HepG2 (cell line): ENCODE results near the gene HBA1. TPM values are rescaled to one million over a fixed set of nuclear protein-coding genes. Genes with fewer than 3 reads are reported as not detected.

Source experiments
- ASH2L ChIP-seq: fragments of 300-600, 200-600 bp; sonication (generic); IDR thresholded peaks from 2 replicates; pipeline ENCODE4 v1.7.0; 2017; ENCODE audit warnings: low read depth, mild to moderate bottlenecking, moderate library complexity, mixed read lengths, low read length; ENCODE audit not compliant: insufficient read length
- CREB1 ChIP-seq, 2 experiments: fragments of 450-650 bp in 1 of 2; IDR thresholded peaks; 2 replicates each; pipeline ENCODE4 v1.6.1; 2016 to 2017; ENCODE audit warnings: control low read depth in 1 of 2, mild to moderate bottlenecking in 1 of 2, missing compliant biosample characterization in 1 of 2, missing genetic modification characterization in 1 of 2
- GABPA ChIP-seq, 2 experiments: IDR thresholded peaks; 2 replicates each; pipeline ENCODE4 v1.6.1; 2011 to 2016; ENCODE audit warnings: low read depth in 2 of 2, low read length in 1 of 2, missing biosample characterization in 1 of 2, missing genetic modification characterization in 1 of 2
- HIVEP1 ChIP-seq: sonication (generic); formaldehyde crosslinking; IDR thresholded peaks from 2 replicates; pipeline ENCODE4 v1.4.0; 2020; ENCODE audit warnings: mild to moderate bottlenecking, missing genetic modification reagents
- RBAK ChIP-seq: sonication (generic); formaldehyde crosslinking; IDR thresholded peaks from 2 replicates; pipeline ENCODE4 v1.5.1; 2020; ENCODE audit warnings: mild to moderate bottlenecking, missing genetic modification reagents
- RXRA ChIP-seq: sonication (generic); formaldehyde crosslinking; IDR thresholded peaks from 2 replicates; pipeline ENCODE4 v1.5.1; 2020; ENCODE audit warnings: missing genetic modification reagents
- SP2 ChIP-seq: sonication (generic); formaldehyde crosslinking; IDR thresholded peaks from 2 replicates; pipeline ENCODE4 v1.5.1; 2020; ENCODE audit warnings: mild to moderate bottlenecking, missing genetic modification reagents
- SSRP1 ChIP-seq: IDR thresholded peaks from 2 replicates; pipeline ENCODE4 v1.6.1; 2016; ENCODE audit warnings: control low read depth
- TEAD3 ChIP-seq: optimal IDR thresholded peaks from 2 replicates; pipeline ENCODE3; 2016; ENCODE audit warnings: borderline replicate concordance
- ZNF121 ChIP-seq: sonication (generic); formaldehyde crosslinking; IDR thresholded peaks from 2 replicates; pipeline ENCODE4 v1.5.0; 2020; ENCODE audit warnings: mild to moderate bottlenecking, missing genetic modification reagents
- ZNF557 ChIP-seq: sonication (generic); formaldehyde crosslinking; IDR thresholded peaks from 2 replicates; pipeline ENCODE4 v1.4.0; 2020; ENCODE audit warnings: missing genetic modification reagents
- ZNF570 ChIP-seq: sonication (generic); formaldehyde crosslinking; IDR thresholded peaks from 2 replicates; pipeline ENCODE4 v1.4.0; 2020; ENCODE audit warnings: mild to moderate bottlenecking, missing genetic modification reagents, borderline replicate concordance
- polyA plus RNA-seq, 8 experiments: library from polyadenylated mRNA; depleted of rRNA in 3 of 8; stranded (reverse) in 7 of 8; unstranded in 1 of 8; fragments of >200 nt; fragmentation: Illumina TruSeq in 4 of 8; extraction: Trizol in 4 of 8; gene quantifications; 2 replicates each; pipeline versions ENCODE4 v1.2.1 to v1.2.3, GENCODE V29; 2011 to 2016; ENCODE audit warnings: low read depth in 4 of 8, missing spikeins in 1 of 8, mixed read lengths in 1 of 8; ENCODE audit not compliant: insufficient read depth in 1 of 8
- total RNA-seq, 5 experiments: library from RNA; depleted of rRNA; stranded (reverse); fragments of >200 nt; fragmentation: Illumina TruSeq; extraction: Trizol; gene quantifications; 2 replicates each; pipeline ENCODE4 v1.2.3, GENCODE V29; 2016; ENCODE audit warnings: low read depth in 1 of 5
- TF ChIP-seq, protein P1 (sequence below): sonication (generic); formaldehyde crosslinking; IDR thresholded peaks from 2 replicates; pipeline ENCODE4 v1.4.0; 2020; ENCODE audit warnings: missing genetic modification reagents
- TF ChIP-seq, protein P2 (sequence below): sonication (generic); formaldehyde crosslinking; IDR thresholded peaks from 2 replicates; pipeline ENCODE4 v1.4.0; 2020; ENCODE audit warnings: missing genetic modification reagents, borderline replicate concordance
- TF ChIP-seq, protein P3 (sequence below), 2 experiments: fragments of 450-650 bp in 1 of 2; sonication (generic) in 1 of 2; formaldehyde crosslinking in 1 of 2; IDR thresholded peaks; 2 replicates each; pipeline versions ENCODE4 v1.6.1 to v1.8.0; 2016 to 2022; ENCODE audit warnings: antibody characterized with exemption in 1 of 2, mild to moderate bottlenecking in 1 of 2, missing genetic modification reagents in 1 of 2

The HBA1 gene
- total and polyA plus RNA-seq, 2 of the 13 experiments (the other 11 are each of a cell fraction or from before 2014, with no cell fraction given): 0.59 TPM; not detected in 1

DNA sequence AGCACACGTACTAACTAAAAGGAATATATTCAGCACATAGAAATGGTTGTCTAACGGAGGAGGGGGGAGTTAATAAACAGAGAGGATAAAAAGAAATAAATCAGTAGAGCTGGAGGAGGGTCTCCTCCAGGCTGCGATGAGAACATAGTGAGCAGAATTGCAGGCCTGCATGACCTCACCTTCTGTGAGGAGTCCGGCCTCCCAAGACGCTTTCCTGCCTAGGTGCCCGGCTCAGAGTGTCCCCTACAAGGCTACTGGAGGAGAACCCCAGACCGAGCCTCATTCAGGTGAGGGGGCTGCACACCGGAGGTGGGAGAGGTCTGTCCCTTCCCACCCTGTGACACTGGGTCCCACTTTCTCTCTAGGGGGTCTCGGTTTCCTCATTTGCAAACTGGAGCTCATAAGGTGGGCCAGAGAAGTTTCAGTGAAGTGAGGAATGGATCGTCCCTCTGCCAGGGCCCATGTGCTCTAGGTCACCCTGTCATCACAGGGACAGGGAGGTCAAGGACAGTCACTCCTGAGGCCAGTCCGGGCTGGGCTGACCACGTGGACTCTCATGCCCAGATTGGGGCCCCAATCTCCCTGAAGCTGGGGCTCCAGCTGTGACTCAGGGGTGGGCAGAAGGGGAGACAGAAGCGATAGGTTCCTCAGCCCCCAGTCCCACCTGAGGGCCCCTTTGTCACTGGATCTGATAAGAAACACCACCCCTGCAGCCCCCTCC lies 14.0 kb upstream of the HBA1 start (continued):
- TF ChIP-seq RBAK (CRISPR knock-in tag): no peak
- TF ChIP-seq RXRA (CRISPR knock-in tag): peak; percentile 75
- TF ChIP-seq, protein P1, sequence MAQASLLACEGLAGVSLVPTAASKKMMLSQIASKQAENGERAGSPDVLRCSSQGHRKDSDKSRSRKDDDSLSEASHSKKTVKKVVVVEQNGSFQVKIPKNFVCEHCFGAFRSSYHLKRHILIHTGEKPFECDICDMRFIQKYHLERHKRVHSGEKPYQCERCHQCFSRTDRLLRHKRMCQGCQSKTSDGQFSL (CRISPR knock-in tag): no peak
- 0 out of 2 replicates have a peak, but pooled peaks have one; percentile 28 for TF ChIP-seq HIVEP1 (CRISPR knock-in tag)
- TF ChIP-seq CREB1 (IDR thresholded peaks at IDR 0.05): no peak
- TF ChIP-seq CREB1 (CRISPR knock-in tag; IDR thresholded peaks at IDR 0.05): no peak
- no peak for TF ChIP-seq SSRP1 (CRISPR knock-in tag)
- no peak for TF ChIP-seq GABPA (IDR thresholded peaks at IDR 0.05; ENCODE audit: low read depth, low read length)
- no peak for TF ChIP-seq GABPA (CRISPR knock-in tag; IDR thresholded peaks at IDR 0.05; ENCODE audit: low read depth)
- TF ChIP-seq ASH2L: no peak
- no peak for TF ChIP-seq TEAD3 (CRISPR knock-in tag)
- TF ChIP-seq, protein P2, sequence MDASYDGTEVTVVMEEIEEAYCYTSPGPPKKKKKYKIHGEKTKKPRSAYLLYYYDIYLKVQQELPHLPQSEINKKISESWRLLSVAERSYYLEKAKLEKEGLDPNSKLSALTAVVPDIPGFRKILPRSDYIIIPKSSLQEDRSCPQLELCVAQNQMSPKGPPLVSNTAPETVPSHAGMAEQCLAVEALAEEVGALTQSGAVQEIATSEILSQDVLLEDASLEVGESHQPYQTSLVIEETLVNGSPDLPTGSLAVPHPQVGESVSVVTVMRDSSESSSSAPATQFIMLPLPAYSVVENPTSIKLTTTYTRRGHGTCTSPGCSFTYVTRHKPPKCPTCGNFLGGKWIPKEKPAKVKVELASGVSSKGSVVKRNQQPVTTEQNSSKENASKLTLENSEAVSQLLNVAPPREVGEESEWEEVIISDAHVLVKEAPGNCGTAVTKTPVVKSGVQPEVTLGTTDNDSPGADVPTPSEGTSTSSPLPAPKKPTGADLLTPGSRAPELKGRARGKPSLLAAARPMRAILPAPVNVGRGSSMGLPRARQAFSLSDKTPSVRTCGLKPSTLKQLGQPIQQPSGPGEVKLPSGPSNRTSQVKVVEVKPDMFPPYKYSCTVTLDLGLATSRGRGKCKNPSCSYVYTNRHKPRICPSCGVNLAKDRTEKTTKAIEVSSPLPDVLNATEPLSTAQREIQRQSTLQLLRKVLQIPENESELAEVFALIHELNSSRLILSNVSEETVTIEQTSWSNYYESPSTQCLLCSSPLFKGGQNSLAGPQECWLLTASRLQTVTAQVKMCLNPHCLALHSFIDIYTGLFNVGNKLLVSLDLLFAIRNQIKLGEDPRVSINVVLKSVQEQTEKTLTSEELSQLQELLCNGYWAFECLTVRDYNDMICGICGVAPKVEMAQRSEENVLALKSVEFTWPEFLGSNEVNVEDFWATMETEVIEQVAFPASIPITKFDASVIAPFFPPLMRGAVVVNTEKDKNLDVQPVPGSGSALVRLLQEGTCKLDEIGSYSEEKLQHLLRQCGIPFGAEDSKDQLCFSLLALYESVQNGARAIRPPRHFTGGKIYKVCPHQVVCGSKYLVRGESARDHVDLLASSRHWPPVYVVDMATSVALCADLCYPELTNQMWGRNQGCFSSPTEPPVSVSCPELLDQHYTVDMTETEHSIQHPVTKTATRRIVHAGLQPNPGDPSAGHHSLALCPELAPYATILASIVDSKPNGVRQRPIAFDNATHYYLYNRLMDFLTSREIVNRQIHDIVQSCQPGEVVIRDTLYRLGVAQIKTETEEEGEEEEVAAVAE: no peak
- TF ChIP-seq SP2 (CRISPR knock-in tag): no peak
- no peak for TF ChIP-seq ZNF121
- no peak for TF ChIP-seq ZNF557
- TF ChIP-seq, protein P3, sequence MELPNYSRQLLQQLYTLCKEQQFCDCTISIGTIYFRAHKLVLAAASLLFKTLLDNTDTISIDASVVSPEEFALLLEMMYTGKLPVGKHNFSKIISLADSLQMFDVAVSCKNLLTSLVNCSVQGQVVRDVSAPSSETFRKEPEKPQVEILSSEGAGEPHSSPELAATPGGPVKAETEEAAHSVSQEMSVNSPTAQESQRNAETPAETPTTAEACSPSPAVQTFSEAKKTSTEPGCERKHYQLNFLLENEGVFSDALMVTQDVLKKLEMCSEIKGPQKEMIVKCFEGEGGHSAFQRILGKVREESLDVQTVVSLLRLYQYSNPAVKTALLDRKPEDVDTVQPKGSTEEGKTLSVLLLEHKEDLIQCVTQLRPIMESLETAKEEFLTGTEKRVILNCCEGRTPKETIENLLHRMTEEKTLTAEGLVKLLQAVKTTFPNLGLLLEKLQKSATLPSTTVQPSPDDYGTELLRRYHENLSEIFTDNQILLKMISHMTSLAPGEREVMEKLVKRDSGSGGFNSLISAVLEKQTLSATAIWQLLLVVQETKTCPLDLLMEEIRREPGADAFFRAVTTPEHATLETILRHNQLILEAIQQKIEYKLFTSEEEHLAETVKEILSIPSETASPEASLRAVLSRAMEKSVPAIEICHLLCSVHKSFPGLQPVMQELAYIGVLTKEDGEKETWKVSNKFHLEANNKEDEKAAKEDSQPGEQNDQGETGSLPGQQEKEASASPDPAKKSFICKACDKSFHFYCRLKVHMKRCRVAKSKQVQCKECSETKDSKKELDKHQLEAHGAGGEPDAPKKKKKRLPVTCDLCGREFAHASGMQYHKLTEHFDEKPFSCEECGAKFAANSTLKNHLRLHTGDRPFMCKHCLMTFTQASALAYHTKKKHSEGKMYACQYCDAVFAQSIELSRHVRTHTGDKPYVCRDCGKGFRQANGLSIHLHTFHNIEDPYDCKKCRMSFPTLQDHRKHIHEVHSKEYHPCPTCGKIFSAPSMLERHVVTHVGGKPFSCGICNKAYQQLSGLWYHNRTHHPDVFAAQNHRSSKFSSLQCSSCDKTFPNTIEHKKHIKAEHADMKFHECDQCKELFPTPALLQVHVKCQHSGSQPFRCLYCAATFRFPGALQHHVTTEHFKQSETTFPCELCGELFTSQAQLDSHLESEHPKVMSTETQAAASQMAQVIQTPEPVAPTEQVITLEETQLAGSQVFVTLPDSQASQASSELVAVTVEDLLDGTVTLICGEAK (IDR thresholded peaks at IDR 0.05): no peak
- TF ChIP-seq, protein P3 (CRISPR knock-in tag; IDR thresholded peaks at IDR 0.05): 0 out of 2 replicates have a peak, but pooled peaks have one; percentile 18
- no peak for TF ChIP-seq ZNF570 (CRISPR knock-in tag)
